ENCODE measurements around the gene FAM131B.
"Not testable (repeated sequence)": the region's sequence is repeated elsewhere in the genome, so short reads cannot be mapped to it uniquely, and the experiment has no call there.

FAM131B gene

GRCh38 chr7:143362131-143363015, at the start of gene FAM131B:
FAM131B (minus strand) TSS chr7:143362713; CDS start chr7:143362603, 110 bp downstream.
- FAIRE-seq: no peak

DNA sequence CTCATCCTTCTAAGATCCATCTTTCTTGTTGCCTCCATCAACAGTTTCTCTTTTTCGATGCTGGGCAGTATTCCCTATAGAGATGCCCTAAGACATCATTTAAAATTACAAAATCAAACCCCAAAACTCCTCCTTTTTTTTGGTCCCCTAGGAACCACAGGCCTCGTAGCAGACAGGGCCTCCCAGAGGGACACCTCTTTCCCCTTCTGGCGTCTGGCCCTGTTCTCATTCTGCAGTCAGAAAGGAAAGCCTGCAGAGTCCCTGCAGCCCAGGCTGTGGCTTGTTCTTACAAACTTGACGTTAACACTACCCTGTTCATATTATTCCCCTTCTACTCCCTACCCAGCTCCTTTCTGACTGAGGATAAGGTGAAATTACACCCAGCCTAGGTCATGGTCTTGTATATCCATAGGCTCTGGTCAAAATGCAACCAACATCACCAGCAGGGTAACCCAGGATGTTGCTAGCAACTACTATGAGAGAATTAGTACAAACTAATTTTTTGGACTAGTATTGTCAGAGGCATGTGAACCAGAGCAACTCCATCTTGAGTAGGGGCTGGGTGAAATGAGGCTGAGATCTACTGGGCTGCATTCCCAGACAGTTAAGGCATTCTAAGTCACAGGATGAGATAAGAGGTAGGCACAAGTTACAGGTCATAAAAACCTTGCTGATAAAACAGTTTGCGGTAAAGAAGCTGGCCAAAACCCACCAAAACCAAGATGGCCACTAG, 49.6 kb upstream of the FAM131B start:
- no peak for FAIRE-seq

DNA sequence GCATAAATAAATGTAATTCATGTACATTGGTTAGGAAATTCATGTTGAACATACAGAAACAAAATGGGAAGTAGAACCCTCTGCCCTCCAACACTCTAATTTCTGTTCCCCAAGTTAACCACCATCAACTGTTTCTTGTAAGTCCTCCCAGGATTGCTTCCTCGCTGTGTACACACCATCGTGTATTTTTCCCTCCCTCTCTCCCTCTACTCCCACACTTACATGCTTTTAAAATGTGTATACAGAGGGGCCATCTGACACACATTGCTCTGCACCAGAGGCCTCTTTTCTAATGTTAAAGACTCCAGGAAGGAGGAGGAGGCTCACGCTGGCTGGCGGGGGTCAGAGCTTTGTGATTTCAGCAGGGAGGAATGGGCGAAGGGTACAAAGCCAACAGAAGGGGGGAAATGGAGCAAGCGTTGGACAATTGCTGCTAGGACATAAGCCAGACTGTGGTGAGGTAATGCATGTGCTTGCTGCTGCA, 48.0 kb upstream of the FAM131B start:
- FAIRE-seq: no peak

GRCh38 chr7:143408686-143409561, 46.4 kb upstream of the FAM131B start, which contains the start of gene EPHA1:
EPHA1 (minus strand) TSS chr7:143408856; CDS start chr7:143408805, 51 bp downstream.
- no peak for FAIRE-seq

GRCh38 chr7:143408252-143408685, 45.8 kb upstream of the FAM131B start:
- no peak for FAIRE-seq

DNA sequence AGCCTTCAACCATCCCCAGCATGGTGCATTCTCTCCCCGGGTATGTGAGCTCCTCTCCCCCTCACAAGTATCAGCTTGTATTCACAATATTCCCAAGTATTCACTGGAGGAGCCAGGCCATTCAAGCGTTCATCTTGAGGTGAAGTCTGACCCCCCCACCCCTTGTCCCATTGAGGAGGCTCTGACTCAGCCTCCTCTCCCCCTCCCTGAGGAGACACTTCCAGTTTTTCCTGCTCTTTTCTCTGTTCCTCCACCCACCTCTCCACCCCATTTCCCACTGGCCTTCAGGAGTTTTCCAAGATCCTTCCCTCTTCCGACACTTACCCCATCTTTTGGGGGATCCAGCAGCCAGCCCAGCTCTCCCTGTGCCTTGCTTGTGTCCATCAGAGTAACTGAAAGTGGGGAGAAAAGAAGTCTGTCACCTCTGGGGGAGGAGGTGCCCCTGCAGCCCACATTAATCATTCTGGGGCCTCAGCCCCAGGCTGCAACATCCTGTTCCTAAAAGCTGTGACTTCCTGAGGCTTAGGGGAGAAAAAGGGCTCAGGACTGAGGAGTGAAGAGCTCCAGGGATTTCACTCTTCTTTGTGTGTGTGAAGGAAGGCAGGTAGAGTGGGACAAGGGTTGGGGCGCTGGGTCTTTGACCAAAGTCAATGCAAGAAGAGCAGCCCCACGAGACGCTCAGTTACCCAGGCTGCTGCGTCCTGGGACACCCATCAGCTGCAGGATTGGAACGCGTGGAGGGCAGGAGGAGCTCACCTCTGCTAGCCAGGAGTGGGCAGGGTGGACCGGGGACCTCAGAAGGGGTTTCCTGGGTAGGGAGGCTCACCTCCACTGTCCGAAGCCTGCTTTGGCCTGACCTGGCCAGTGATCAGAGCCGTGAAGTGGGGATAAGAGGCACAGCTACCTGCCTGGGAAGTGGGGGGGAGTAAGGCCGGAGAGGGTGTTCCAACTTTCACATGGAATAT, 45.1 kb upstream of the FAM131B start:
- FAIRE-seq: no peak

DNA sequence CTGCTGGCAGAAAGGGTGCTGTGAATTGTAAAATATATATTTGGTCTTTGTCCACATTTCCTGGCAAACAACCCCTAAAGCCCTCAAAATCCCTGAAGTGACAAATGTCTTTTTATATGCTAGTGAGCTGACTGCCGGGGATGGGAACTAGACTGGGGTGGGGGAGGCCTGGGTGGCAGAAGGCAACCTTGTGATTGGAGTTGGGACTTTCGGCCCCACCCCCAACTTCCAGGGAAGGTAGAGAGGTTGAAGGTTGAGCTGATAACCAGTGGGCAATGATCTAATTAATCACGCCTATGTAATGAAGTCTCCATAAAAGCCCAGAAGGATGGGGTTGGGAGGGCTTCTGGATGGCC, 43.5 kb upstream of the FAM131B start:
- no peak for FAIRE-seq

DNA sequence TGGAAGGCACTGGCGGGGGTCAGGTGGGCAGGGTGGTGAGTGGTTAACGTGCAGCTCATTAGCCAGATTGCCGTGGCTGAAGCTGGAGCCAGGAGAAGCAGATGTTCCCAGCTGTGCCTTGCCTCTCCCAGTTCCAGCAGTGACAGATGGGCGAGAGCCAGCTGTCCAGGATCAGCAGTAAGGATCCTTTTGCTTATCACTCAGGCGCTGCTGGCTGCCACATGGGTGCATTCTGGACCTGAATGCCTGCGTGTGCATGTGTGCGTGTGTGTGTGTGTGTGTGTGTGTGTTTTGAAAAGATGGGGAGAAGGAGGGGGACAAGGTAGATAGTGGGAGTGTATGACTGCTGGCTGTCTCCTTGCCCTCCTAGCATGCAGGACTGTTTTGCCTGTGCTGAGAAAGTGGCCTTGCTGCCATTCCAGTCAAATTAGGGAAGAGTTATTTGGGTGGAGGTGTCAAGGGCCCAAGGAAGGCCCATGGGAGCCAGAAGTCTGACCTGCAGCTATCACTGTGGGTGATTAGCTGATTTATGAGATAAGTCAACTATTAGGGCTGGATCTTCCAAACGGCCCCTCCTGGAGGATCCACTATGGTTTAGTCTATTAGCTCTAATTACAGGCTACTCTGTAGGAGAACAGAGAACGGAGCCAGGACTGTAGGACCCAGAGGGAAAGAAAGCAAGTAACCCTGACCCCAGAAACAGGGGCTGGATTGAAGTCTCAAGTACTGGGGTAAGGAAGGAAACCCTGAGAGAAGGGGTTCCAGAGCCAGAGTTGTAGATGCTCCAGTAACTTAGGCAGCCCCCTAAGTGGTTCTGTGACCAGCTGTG, 42.9 kb upstream of the FAM131B start:
- FAIRE-seq: no peak

- FAIRE-seq: not testable (repeated sequence)
These were observed 39.7 kb upstream of the FAM131B start for GRCh38 chr7:143402233-143402632.

- FAIRE-seq: no peak
These were observed 38.8 kb upstream of the FAM131B start for GRCh38 chr7:143401265-143401664.

- no peak for FAIRE-seq
These were observed 37.1 kb upstream of the FAM131B start for GRCh38 chr7:143399642-143400041.

GRCh38 chr7:143399151-143399550, 36.6 kb upstream of the FAM131B start:
- FAIRE-seq: no peak

- no peak for FAIRE-seq
These were observed 36.1 kb upstream of the FAM131B start for GRCh38 chr7:143398616-143399015.

- no peak for FAIRE-seq
These were observed 35.4 kb upstream of the FAM131B start for GRCh38 chr7:143397710-143398530.

DNA sequence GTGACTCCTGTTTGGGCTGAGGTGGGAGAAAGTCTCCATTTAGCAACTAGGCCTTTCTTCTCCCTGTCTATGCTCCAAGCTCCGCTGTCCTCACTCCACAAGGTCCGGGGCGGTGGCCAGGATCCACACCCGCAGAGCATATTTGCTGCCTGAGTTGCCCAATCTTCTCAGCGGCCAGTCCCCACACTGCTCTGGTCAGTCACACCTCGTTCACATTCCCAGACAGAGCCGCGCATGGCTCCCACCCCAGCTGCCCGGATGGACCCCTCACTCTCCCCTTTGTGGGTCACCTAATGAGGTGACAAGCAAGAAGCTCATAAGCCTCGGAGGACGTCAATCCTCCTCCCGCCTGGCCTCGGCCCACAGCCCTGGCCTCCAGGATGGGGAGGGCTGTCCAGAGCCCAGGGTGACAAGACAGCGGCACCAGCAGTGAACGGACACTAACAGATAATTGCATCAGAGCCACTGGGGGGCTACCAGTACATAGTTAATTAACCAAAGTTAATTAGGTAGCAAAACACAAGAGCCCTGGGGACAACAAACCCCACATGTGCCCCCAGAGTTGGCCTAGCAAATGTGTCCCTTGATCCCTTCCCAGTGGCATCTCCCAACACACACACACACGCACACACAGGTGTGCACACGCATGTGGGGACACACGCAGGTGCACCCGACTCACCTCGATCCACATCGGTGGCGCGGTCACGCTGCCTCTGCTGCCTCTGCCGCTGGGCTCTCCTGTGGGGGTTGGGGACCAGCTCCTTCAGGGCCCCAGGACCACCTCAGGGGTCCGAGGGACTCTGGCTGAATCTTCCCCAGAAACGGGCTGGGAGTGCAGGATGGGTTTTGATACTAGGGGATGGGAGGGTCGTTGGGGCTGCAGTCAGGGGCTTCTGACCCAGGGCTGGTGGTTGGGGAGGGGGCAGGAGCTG, 34.4 kb upstream of the FAM131B start:
- FAIRE-seq: no peak

DNA sequence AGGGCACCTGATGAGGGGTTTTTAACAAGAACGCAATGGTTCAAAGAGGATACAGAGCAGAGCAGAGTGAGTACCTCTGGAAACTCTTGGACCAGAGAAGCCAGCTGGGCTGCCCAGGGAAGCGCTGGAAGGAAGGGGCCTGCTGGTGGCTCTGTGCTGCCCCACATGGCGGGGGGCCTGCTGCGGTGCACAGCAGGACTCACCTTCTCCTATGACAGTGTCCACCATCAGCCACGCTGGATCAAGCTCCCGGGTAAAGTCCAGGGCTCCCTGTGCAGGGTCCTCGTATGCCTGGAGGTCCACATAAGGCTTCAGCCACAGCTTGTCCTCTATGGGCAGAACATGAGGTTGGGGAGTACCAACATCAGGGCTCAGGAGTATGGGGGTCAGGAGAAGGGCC, 33.7 kb upstream of the FAM131B start:
- no peak for FAIRE-seq

DNA sequence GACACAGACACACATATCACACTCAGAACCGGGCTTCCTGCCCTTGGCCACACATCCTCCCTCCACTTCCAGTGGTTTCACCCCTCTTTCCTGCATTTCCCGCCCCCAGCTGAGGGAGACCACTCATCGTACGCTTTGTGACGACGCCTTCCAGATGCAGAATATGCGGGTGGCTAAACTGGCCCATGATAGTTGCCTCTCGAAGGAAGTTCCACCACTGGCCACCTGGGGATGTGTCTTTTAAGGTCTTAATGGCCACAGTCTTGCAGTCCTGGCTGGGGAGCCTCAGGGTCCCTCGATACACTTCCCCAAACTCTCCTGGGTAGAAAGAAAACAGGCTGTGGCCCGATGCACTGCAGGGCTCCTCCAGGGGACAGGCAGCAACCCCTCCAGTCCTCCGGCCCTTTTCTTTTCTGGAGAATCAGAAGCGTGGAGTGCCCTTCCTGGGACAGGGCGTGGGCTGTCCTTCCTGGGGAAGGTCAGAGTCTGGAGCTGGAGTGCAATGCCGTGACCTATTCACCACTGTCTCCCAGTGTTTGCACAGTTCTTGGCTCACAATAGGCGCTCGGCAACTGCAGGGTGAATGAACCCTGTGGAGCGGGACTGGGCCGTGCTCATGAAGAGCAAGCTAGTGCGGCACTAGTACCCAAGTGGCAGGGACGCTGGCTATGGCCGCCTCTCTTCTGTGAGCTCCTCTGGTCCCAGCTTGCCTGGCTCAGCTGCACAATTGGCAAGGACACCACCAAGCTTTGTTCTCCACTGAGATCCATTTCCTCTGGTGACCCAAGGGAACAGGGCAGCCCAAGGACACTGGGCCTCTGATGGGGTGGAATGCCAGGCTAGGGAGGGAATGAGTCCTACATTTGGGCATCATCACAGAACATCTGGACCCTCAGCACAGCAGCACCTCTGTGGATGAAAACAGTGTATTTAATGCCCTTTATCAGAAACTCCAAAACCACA, 33.0 kb upstream of the FAM131B start:
- FAIRE-seq: no peak
